NCI-H2107 treated with DMSO at 0.1 percent for 48 hours (cell line): ENCODE results near the gene BATF.

Experiments
- DNase-seq: peaks from one replicate; lab custom pipeline; 2025; ENCODE audit not compliant: unreplicated experiment; lab: John Stamatoyannopoulos, UW

The BATF gene

DNA sequence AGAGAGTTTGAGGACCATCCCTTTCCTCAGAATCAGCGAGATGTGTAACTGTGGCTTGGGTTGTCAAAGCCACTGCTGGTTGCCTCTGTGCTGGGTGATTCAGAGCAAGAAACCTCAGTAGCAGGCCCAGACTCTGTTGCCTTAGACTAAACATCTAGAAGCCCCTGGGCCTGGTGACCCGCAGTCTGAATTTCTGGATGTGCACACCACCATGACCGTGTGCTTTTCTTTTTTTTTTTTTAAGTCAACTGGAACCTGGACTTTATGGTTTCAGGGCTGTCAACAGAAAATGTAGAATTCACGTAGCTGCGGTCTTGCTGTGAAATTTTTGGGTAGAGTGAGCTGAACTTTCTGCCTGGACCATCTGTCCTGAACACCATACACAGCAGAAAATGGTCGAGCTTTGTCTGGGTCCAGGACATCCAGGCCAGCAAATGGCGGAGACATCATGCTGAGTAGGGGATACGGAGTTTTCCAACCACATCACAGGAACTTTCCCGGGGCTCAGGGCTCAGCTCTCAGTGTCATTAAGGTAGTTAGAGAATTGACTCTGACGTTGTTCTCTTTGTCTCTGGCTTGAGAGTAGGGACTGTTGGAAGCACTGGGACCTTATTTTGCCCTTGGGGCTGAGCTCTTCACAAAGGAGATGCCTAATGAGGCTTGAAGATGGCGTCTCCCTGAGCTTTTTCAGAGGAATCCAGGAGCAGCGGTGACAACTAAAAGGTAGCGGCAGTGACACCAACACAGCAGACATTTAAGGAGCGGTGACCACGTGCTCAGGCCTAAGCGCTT, 23.0 kb upstream of the BATF start:
- DNase-seq: no peak

GRCh38 chr14:75501080-75501479, 21.2 kb upstream of the BATF start:
- no peak for DNase-seq

GRCh38 chr14:75504411-75504810, 17.9 kb upstream of the BATF start:
- no peak for DNase-seq

DNA sequence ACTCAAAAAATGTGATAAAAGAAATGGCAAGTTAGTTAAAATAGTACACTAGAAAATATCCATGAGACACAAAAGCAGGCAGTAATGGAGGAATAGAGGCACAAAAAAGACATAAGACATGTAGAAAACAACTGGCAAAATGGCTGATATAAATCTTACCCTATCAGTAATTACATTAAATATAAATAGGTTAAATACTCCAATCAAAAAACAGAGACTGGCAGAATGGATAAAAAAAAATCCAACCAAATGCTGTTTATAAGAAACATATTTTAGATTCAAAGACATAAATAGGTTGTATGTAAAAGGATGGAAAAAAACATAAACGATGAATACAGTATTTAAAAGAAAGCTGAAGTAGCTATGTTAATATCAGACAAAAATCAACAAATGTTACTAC, 15.3 kb upstream of the BATF start:
- no peak for DNase-seq

- DNase-seq: no peak
Measured at GRCh38 chr14:75510547-75510946, 11.7 kb upstream of the BATF start.

DNA sequence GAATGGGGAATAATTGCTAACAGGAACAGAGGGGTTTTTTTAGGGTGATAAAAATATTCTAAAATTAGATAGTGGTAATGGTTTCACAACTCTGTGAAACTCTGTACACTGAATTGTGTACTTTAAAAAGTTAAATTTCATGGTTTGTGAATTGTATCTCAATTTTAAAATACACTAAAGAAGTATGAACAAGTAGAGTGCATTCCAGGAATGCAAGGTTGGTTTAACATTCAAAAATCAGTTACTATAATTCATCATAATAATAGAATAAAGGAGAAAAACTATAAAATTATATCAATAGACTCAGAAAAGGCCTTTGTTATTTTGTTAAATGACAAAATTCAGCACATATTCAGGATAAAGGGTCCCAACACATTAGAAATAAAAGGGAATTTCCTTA, 11.1 kb upstream of the BATF start:
- no peak for DNase-seq

GRCh38 chr14:75513911-75514672, 8.2 kb upstream of the BATF start:
- DNase-seq: no peak

DNA sequence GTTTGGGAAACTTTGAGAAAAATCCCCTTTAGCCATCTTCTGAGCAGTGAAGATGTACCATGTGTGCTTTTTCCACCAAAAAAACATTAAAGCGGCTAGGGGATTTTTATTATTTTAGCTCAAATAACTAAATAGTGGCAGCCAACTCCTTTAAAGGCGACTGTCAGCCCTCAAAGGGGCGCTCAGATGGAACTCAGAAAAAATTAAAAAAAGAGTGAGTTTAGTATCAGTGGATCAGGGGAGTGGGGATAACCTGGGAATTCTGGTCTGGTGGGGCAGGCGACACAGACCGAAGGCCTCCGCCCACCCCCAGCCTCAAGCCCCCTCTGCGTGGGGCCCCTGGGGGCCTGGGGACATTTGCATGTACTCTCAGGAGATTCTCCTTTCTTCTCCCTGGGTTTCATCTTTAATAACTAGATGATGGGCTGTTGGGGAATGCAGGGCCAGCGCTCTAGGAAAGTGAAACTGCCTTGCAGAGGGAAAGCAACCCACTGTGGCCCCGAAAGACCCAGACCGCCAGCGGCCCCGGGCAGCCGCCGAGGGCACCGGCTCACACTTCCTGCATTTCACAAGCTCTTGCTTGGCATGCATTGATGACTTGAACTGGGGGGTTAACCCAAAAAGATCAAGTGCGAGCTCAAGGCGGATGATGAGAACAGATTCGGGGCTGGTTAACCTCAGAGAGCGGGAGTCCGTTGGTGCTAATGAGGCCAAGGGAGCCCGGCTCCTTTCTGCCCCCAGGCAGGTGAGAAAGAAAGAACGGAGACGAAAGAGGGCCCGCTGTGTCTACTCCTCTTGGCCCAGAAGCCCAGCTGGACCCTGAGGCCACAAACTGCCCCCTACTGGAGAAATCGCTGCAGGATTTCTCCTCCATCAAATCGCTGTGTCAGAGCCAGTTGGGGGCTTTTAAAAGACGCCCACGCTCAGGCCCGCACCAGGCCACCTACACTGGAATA, 7.3 kb upstream of the BATF start:
- DNase-seq: no peak

DNA sequence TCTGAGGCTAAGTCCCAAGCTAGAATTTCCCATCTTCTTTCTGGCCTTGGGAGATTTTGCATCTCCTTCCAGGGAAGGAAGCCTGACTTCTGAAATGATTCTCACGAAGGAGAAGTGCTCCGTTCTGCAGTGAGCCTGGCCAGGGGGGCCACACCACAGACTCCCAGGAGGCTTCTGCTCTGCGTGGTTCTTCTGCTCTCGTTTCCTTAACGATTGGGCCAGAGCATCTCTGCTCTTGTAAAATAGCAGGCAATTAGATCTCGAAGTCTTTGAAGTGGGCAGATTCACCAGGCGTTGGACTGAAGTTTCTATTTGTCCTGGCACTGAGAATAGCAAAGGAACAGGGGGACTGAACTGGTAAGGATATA, 6.7 kb upstream of the BATF start:
- DNase-seq: no peak

GRCh38 chr14:75518625-75519024, 3.6 kb upstream of the BATF start:
- no peak for DNase-seq

DNA sequence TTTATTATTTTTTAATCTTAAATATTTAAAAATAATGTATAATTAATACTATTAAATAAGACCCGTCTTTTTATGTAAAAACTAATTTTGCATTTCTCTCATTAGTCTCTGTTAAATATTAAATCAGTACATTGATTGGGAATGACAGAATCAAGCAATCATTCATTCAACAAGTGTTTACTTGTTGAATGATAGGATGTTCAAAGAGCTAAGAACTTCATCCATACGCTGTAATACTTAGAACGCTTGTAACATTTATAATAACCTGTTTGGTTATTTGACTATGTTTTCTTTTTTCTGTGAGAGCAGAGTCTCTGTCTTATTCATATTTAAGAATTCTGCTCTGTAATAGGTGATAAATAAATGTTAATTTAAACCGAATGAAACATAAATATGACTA, 2.9 kb upstream of the BATF start:
- DNase-seq: no peak

DNA sequence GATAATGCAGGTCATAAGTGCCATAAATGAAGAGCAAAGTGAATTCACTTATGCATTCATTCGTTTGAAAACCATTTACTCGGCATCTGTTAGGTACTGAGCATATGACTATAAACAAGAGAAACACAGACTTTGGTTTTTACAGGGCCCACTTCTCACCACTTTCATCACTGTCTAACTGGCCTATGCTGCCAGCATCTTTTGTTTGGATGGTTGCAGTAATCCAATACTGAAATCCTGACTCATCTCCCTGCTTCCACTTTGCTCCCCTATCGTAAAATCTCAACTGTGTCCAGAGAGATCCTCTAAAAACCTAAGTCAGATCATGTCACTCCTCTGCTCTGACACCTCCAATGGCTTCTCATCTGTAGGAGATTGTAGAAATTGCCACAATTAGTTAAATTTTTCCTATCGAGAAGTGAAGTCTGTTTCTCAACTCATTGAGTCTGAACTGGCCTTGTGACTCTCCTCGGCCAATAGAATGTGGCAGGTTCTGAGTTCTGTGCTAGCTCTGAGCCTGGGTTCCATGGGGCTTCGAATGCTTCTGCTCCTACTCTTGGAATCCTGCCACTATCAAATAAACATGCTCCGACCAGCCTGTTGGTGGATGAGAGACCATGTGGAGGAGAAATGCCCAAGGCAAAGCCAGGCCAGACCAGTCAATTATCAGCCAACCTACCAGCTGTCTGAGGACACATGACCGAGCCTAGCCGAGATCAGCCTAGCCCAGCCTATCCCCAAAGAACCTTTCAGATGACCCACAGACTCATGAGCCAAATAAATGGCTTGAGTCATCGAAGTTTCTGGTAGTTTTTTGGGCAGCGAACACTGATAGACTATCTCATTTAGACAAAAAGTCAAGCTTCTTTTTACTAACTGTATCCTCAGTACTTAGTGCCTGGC, 2.2 kb upstream of the BATF start:
- no peak for DNase-seq

DNA sequence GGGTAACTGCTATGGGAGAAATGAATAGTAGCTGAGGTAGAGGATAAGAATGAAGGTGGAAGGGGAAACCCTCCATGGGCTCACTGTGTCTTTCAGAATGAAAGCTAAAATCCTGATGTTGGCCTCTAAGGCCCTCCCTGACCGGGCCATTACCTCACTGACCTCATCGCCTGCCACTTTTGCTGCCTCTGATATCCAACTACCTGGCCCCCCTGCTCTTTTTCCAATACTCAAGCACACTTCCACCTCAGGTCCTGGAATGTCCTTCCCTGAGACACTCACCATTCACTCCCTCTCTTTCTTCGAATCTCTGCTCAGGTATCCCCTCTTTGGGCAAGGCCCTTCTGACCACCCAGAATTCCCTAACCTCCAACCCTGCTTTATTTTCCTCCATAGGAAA, 1.4 kb upstream of the BATF start:
- DNase-seq: no peak

DNA sequence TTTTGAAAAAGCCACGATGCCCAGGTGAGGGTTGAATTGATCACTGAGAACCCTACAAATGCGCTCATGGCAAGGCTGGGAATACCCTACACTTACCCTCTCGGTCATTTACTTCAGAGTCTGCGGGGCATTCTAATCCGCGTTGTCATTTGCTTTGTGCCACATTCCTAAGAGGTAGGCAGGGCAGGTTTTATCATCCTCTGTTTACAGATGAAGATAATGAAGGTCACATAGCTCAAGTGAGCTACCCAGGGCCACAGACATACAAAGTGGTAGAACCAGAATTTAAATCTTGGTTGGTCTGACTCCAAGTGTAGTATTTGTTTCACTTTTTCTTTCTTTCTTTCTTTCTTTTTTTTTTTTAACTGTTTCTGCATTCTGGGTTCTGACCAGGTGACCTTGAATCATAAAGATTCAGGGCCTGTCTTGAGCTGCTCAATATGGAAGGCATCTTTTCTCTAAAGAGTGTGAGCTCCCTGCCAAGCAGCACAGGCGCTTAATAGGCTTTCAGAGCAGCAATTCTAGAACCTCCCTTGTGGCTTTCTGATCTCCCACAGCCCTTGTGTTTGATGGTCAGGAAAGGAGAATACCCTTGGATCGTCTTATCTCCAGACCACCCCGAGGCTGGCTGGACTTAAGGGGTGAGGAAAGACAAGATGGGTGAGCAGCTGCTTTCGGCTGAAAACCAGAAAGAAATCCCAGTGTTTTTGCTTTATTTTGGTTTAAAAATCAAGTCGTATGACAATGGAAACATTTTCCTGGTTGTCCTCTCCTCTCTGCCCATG, 662 bp upstream of the BATF start:
- no peak for DNase-seq

DNA sequence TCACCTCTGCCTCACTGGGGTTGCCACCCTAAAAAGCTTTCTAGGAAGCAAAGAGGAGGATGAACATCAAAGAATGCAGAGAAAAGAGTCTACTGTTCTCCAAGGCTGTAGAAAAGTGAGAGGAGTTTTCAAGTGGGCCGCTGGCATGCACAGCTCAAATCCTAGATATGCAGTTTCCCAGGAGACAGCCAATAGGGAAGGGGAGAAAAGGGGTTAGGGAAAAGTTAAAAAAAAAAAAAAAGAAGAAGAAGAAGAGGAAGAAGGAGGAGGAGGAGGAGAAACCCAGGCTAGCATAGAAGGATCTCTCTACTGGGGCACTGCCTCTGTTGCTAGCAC, 682 bp downstream of the BATF start:
- no peak for DNase-seq

DNA sequence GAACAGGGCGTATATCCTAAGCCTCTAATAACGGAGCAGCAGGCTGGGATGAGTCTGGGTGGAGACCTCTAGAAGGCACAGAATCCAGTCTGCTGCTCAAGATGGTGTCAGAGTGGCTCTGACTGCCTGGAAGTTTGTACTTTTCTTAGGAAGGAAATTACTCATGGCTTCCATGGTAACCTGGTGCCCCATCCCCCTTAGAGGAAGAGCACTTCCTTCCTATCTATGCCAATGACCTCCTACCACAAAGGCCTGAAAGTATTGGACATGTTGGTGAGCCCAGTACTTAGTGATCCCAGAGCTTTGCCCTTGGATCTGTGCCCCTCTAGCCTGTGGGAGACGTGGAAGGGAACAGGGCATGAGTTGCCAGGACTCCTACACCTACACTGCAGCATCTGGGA, 1.5 kb downstream of the BATF start:
- no peak for DNase-seq

DNA sequence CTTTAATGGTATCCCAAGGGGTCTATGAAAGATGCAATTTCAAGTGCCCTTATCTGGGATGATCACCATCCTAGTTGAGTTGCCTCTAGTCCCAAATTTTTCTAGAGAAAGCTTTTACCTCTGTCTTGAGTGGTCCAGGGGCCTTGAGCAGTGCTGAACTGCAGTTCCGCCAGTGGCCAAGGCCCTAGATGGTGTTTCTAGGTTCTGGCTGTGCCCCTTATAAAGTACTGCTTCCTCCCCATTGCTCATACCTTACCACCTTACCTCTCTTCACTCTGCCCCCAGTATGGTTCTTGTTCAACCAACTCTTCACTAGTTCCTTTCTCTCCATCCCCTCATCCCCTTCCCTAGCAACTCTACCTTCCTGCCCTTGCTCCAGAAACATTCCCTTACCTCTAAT, 3.7 kb downstream of the BATF start:
- no peak for DNase-seq

DNA sequence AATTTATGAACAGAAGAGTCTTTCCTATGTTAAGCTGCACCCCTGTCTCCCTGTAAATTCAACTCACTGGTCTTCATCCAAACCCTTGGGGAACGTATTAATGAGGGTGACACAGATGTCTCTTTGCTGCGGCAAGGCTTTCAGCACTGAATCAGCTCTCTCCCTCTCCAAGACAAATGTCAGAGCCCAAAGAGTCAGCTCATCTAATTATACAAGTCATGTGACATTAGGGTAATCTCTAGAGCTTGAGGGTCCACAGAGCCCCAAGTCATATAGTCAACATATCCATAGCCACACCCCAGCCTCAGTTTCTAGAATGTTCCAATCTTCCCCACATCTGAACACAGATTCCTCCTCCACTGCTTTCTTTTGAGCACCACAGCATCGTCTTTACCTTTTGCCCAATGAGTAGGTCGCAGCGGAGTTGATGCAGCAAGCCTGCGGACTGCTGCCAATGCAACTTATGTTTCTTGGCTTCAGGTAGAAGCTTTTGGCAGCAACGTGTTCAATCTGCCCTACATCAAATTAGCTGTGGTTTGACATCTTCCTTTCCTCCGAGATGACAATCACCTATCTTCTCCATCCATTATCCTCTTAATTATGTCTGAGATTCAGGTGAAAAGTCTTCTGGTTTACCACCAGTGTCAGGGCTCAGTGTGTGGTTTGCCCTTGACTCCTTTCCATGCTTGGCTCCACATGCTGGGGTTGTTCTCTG, 5.3 kb downstream of the BATF start:
- no peak for DNase-seq

- DNase-seq: no peak
Measured at GRCh38 chr14:75531256-75531655, 9.0 kb downstream of the BATF start.
